Measurements from ENCODE around the gene FANCC.

DNA sequence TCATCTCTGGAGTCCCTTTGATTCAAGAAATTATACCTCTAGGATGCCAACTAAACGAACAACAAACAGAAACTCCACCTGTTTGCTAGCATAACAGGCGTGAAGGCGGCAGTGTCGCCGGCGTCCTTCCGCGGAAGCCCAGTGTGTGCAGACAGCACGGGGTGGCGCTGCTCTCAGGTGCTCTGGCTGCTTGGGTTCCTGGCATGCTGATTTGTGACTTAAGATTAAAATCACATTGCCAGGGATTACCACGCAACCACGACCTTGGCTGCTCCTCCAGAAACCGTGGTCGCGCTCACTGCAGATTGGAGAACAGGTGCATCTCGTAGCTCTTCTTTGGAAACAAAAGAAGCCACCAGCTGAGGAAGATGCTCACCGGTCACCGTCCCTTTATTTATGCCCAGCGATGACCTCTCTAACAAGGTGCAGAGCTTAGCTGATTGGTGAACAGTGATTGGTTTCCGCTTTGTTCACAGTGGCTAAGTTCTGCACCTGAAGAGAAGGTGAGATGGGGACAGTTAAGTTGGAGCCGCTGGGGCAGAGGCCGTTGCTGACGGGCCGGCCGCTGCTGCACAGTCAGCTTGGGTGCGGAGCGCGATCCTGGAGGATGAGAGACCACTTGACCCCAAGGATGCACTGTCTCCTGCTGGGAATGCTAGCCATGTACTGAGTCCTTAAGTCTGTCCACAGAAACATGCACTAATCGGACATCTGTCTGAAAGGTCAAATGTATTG lies 232.3 kb downstream of the FANCC start:
- TF ChIP-seq FOSL1 (IDR thresholded peaks at IDR 0.05; ENCODE audit: low read depth) (no peak), ZNF274 (IDR thresholded peaks at IDR 0.05; ENCODE audit: low read depth, low read length) (no peak), POLR2AphosphoS5 (IDR thresholded peaks at IDR 0.05; ENCODE audit: low read depth, low read length) (no peak), POLR2A (IDR thresholded peaks at IDR 0.05; ENCODE audit: borderline replicate concordance, extremely low read depth, insufficient read depth, insufficient read length) (no peak)
- TF ChIP-seq, protein P1, sequence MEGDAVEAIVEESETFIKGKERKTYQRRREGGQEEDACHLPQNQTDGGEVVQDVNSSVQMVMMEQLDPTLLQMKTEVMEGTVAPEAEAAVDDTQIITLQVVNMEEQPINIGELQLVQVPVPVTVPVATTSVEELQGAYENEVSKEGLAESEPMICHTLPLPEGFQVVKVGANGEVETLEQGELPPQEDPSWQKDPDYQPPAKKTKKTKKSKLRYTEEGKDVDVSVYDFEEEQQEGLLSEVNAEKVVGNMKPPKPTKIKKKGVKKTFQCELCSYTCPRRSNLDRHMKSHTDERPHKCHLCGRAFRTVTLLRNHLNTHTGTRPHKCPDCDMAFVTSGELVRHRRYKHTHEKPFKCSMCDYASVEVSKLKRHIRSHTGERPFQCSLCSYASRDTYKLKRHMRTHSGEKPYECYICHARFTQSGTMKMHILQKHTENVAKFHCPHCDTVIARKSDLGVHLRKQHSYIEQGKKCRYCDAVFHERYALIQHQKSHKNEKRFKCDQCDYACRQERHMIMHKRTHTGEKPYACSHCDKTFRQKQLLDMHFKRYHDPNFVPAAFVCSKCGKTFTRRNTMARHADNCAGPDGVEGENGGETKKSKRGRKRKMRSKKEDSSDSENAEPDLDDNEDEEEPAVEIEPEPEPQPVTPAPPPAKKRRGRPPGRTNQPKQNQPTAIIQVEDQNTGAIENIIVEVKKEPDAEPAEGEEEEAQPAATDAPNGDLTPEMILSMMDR (IDR thresholded peaks at IDR 0.05 in 2 of 3, conservative IDR thresholded peaks at IDR 0.05 in 1 of 3; ENCODE audit: borderline replicate concordance in 1 of 3, insufficient read depth in 1 of 3, low read depth in 2 of 3, low read length in 2 of 3), result no peak
- TF ChIP-seq, protein P2, sequence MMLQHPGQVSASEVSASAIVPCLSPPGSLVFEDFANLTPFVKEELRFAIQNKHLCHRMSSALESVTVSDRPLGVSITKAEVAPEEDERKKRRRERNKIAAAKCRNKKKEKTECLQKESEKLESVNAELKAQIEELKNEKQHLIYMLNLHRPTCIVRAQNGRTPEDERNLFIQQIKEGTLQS (IDR thresholded peaks at IDR 0.05), result no peak
- TF ChIP-seq, protein P3, sequence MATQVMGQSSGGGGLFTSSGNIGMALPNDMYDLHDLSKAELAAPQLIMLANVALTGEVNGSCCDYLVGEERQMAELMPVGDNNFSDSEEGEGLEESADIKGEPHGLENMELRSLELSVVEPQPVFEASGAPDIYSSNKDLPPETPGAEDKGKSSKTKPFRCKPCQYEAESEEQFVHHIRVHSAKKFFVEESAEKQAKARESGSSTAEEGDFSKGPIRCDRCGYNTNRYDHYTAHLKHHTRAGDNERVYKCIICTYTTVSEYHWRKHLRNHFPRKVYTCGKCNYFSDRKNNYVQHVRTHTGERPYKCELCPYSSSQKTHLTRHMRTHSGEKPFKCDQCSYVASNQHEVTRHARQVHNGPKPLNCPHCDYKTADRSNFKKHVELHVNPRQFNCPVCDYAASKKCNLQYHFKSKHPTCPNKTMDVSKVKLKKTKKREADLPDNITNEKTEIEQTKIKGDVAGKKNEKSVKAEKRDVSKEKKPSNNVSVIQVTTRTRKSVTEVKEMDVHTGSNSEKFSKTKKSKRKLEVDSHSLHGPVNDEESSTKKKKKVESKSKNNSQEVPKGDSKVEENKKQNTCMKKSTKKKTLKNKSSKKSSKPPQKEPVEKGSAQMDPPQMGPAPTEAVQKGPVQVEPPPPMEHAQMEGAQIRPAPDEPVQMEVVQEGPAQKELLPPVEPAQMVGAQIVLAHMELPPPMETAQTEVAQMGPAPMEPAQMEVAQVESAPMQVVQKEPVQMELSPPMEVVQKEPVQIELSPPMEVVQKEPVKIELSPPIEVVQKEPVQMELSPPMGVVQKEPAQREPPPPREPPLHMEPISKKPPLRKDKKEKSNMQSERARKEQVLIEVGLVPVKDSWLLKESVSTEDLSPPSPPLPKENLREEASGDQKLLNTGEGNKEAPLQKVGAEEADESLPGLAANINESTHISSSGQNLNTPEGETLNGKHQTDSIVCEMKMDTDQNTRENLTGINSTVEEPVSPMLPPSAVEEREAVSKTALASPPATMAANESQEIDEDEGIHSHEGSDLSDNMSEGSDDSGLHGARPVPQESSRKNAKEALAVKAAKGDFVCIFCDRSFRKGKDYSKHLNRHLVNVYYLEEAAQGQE (IDR thresholded peaks at IDR 0.05; ENCODE audit: low read depth), result no peak
